ENCODE measurements around the gene CD44.
A peak's percentile ranks its signal among the peaks of the same experiment; 100 is the strongest.

- TF ChIP-seq CTCF (IDR thresholded peaks at IDR 0.05; ENCODE audit: borderline replicate concordance, extremely low read depth, low read length, poor library complexity, severe bottlenecking) = peak; percentile 22
- TF ChIP-seq EZH2 (IDR thresholded peaks at IDR 0.05; ENCODE audit: borderline replicate concordance, low read depth, low read length, severe bottlenecking) = no peak
Observed at GRCh38 chr11:35166369-35167360, 27.7 kb downstream of the CD44 start.

Data from DND-41 (cell line).